NCI-H524 (cell line): ENCODE measurements around the gene RIPPLY3.
"Not testable (repeated sequence)": the region's sequence is repeated elsewhere in the genome, so short reads cannot be mapped to it uniquely, and the experiment has no call there.

Experiments used
- DNase-seq, 2 experiments: peaks; one replicate each; lab custom pipeline; 2025; lab: John Stamatoyannopoulos, UW

Gene RIPPLY3

DNA sequence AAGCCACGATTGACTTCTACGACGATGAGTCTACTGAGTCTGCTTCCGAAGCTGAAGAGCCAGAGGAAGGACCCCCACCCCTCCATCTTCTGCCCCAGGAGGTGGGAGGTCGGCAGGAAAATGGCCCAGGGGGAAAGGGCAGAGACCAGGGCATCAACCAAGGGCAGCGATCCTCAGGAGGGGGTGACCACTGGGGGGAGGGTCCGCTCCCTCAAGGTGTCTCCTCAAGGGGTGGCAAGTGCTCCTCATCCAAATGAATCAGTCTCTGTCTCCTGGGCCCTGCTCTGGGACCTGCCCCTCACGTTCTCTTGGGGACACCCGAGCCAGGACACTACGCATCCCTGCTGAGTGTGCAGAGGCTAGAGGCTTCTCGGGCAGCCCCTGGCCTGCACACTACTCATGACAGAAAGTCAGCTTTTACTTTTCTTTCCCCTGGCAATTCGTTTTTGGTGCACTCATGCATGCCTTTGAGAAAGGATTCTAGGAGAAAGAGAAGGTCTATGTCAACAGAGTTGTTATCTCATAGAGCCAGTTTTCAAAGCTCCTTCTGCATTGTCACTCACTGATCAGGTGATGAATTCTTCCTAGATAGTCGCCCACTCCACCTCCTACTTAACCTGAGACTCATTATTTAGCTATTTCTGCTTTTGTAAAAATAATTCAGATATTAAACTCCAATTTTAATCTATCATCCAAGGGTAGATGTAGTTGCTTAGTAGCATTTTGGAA lies 11.6 kb downstream of the RIPPLY3 start:
- no peak for DNase-seq

DNA sequence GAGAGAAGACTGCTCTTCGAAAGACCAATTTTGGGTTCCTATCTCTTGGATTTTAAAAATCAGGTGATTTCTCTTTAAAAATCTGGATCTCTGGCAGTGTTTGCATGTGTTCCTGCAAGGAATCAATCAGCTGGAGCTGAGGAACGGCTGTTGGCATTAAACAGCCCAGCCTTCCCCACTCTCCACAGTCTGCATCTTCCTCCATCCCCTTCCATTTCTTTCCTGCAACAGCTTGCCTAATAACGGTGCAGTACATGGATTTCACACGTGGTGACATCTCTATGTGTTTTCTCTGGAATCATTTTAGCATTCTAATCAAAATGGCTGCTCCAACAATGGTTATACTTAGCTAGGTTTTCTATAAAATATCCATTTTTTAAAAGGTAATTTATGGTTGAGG lies 20.0 kb downstream of the RIPPLY3 start:
- no peak for DNase-seq

DNA sequence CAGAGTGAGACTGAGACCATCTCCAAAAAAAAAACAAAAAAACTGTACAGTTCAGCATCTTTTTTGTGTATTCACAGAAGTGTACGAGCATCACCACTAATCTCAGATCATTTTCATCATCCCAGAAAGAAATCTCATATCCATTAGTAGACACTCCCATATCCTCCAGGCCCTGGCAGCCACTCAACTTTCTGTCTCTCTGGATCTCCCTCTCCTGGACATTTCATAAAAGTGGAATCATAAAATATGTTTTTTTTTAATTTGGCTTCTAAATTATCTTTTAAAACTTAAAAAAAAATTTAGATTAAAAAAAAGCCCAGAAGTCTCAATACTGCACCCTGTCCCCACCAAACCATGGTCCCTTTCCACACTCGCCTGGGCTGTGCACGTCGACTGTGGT lies 22.1 kb downstream of the RIPPLY3 start:
- no peak for DNase-seq

DNA sequence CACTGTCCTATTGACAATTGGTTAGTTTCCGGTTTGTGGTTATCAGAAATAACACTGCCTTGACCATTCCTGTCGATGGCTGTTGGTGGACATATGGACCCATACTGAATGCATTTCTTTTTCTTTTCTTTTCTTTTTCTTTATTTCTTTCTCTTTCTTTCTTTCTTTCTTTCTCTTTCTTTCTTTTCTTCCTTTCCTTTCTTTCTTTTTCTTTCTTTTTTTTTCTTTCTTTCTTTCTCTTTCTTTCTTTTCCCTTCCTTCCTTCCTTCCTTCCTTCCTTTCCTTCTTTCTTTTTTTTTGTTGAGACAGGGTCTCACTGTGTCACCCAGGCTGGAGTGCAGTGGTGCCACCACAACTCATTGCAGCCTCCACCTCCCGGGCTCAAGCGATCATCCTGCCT lies 24.4 kb downstream of the RIPPLY3 start:
- DNase-seq: no peak

DNA sequence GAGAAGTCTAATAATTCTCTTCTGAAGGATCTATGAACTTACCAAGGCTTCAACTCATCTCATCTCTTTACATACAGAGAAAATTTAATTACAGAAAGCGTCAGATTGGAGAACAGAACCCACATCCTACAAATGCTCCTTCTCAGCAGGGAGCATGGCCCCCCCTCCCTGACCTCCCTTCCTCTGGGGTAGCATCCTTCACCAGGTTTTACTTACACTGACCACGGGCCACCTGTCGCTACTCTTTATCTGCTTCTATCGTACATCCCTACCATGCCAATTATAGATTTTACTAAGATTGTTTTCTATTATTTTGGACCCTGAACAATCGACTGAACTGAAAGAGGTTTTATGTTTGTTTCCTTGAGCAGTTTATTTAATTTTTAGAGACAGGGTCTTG lies 25.8 kb downstream of the RIPPLY3 start:
- DNase-seq: no peak

DNA sequence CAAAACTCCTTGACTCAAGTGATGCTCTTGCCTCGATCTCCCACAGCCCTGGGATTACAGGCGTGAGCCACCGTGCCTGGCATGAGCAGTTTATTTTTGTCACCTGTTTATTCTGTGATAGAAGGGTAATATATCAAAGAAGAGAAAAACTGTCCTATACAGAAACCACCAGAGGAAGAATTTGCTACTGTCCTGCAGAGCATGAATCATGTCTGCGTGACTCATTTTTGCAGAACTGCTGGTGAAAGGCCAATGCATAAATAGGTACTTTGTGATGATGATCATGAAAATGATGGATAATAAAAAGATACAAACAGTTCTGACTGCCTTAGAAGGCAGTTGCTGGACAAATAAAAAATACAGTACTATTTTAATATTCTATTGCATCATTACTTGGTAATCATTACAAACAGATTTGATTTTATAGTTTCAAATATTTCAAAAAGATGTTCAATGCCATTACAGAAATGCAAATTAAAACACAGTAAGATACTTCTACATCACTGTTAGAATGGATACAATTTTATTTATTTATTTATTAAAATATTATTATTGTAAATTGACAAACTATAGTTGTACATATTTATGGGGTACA lies 26.5 kb downstream of the RIPPLY3 start:
- no peak for DNase-seq

DNA sequence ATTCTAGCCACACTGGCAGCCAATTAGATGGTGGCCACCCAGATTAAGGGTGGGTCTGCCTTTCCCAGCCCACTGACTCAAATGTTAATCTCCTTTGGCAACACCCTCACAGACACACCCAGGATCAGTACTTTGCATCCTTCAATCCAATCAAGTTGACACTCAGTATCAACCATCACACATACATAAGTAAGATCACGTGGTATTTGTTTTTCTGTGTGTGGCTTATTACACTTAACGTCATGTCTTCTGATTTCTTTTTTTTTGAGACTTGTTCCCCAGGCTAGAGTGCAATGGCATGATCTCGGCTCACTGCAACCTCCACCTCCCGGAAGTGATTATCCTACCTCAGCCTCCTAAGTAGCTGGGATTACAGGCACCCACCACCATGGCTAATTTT lies 27.9 kb downstream of the RIPPLY3 start:
- not testable (repeated sequence) for DNase-seq

DNA sequence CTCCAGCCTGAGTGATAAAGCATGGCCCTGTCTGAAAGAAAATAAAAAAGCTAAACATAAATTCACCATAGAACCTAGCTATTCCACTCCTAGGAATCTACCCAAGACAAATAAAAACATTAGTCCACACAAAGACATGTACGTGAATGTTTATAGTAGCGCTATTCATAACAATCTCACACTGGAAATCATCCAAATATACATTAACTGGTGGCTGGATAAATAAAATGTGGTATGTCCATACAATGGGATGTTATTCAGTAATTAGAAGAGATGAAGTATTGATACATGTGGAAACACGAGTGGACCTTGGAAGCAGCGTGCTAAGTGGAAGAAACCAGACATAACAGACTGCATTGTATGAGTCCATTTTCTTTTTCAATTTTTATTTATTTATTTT lies 29.7 kb downstream of the RIPPLY3 start:
- DNase-seq: no peak

DNA sequence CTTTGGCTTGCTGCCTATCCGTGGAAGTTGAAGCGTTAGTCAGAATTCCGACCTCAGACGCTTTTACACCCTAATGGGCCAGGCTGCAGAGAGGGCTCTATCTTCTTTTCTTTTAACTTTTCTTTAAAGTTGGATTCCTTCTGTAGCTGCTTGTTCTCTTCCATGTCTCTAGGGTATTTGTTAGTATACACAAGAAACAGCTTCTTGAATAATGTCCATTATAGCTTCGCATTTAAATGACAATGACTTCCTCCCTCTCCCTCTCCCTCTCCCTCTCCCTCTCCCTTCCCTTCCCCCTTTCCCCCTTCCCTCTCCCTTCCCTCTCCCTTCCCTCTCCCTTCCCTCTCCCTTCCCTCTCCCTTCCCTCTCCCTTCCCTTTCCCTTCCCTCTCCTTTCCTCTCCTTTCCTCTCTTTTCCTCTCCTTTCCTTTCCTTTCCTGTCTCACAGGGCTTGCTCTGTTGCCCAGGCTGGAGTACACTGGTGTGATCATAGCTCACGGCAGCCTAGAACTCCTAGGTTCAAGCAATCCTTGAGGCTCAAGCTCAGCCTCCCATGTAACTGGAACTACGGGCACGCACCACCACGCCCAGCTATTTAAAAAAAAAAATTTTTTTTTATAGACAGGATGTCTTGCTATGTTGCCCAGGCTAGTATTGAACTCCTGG lies 33.0 kb downstream of the RIPPLY3 start:
- no peak for DNase-seq

DNA sequence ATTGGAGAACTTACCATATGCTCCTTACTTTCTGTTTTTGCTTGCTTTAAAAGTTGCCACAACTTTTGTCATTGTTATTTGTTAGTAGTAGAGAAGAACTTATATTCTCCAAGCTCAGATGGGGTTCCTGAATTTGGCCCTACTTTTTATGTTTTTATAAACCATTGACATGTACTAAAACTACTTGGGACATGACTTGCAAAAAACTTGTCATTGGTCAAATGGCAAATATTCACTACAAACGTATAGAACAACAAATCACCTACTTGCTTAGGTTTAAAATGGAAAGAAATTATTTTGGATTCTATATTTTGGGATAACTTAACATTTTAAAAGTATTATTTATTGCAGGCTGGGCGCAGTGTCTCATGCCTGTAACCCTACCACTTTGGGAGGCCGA lies 33.7 kb downstream of the RIPPLY3 start:
- DNase-seq: no peak

DNA sequence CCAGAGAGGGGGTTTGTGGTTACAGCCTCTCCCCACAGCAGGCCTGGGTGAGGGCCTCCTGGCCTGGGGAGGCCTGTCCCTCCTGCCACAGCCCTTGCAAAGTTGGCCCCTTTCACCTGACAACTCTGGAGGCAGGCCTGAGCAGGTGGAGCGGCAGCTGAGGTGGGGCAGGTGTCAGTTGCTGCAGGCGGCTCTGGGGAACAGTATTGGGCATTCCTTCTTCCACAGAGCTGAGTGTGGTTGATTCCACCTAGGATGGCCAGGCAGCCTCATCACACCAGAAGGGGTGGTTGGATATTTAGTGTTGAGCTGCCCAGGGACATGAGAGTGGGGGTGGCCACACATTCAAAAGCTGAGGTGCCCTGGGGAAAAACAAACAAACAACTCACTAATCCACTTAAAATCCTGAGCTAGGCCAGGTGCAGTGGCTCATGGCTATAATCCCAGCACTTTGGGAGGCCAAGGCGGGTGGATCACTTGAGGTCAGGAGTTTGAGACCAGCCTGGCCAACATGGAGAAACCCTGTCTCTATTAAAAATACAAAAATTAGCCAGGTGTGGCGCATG lies 35.3 kb downstream of the RIPPLY3 start:
- no peak for DNase-seq

DNA sequence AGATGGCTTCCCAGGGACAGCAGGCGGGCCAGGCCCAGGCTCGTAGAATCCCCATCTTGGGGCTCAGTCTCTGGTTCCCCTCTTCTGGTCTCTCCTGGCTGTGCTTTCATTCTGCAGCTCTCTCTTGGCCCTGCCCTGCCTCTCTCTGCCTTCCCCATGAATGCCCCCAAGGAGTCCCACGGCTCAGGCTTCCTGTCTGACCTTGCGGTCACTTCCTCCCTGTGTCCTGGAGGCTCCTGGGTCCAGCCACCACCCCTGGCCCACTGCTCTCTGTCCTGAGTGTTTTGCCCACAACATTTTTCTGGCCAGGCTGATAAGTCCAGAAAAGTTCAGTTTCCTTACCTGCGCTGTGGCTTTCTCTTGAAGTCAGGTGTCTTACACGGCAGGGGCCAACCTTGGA lies 37.3 kb downstream of the RIPPLY3 start:
- DNase-seq: no peak

DNA sequence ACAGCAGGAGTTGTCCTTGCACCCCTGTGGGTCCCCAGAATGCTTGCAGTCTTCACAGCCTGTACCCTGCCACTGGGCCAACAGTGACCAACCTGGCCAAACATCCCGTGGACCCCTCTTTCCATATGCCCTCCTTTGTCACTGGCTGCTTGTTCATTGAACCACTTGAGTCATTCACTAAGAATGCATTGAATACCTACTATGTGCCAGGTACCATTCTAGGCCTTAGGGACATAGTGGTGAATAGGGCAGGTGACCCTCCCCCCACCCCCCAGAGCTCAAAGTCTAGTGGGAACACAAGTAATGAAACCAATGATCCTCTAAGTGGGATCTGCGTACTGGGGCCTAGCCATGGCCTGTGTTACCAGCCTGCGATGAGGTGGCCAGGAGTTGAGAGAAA lies 38.1 kb downstream of the RIPPLY3 start:
- DNase-seq: no peak

DNA sequence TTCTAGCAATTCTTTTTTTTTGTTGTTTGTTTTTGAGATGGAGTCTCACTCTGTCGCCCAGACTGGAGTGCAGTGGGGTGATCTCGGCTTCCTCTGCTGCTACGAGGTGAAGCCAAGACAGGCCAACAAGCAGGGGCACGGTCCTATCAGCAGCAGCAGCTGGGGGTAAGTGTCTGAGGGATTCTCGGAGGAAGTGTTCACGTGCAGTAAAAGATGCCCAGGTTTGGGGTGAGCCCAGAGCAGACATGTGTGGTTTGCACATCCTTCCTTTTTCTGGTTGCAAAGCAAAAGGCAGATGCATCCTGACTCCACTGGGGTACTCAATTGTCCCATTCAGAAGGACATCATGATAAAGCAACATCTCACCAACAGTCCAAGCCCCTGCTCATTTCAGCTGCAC lies 38.6 kb downstream of the RIPPLY3 start:
- no peak for DNase-seq

DNA sequence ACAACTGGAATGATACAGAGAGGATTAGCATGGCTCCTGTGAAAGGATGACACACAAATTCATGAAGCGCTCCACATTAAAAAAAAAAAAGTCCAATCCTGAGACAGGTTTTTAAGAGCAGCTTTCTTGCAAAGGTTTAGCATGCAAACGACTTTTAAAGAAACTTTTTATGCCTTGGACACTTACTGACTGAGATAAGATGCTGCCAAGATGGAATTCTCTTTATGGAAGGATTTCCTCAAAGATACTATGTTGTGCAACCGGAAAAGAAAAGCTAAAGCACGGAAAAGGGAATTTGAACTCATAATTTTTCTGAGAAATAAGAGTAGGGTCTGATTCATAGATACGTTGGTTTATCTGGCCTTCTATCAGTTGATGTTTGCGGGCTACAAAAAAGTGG lies 39.1 kb downstream of the RIPPLY3 start:
- DNase-seq: no peak

DNA sequence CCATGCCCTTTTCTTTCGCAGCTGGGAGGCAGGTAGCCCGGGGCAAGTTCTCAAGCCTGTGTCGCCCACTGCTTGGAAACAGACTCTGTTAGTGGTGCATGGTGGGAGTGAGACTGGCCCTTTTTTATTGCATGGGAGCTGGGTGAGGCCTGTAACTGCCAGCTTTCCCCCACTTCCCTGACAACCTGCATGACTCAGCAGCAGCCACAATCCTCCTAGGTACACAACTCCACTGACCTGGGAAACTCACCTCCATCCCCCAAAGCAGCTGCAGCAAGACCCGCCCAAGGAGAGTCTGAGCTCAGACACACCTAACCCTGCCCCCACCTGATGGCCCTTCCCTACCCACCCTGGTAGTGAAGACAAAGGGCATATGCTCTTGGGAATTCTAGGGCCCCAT lies 40.6 kb downstream of the RIPPLY3 start:
- no peak for DNase-seq

DNA sequence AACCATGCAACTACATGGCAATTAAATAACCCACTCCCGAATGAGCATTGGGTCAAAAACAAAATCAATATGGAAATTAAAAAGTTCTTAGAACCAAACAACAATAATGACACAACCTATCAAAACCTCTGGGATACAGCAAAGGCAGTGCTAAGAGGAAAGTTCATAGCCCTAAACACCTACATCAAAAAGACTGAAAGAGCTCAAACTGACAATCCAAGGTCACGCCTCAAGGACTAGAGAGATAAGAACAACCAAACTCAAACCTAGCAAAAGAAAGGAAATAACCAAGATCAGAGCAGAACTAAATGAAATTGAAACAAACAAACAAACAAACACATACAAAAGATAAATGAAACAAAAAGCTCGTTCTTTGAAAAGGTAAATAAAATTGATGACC lies 43.2 kb downstream of the RIPPLY3 start:
- DNase-seq: not testable (repeated sequence)

DNA sequence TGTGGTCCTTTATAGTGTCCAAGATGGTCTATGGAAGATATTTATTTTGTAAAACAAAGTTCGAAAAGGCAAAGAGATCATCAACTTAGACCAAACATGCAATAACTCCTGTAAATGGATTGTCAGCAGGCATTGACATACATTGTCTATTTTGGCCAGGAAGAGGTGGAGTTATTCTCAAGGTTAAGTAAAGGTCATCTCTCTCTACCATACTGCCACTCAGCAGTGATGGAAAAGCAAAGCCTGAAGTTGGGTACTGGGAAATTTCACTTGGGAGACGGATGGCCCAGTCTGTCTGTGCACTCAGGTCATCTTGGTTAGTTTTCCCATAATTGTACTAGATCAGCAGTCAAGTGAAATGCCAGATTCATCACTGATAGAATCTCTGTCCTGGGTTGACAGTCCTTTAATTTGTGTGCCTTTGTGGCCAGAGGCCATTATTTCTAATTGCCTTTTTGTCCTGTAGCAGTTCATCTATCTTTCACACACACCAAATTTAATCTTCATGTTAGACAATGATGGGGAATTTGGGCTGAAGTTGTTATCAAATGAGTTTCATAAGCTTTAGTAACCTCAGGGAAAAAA lies 48.9 kb downstream of the RIPPLY3 start:
- no peak for DNase-seq

DNA sequence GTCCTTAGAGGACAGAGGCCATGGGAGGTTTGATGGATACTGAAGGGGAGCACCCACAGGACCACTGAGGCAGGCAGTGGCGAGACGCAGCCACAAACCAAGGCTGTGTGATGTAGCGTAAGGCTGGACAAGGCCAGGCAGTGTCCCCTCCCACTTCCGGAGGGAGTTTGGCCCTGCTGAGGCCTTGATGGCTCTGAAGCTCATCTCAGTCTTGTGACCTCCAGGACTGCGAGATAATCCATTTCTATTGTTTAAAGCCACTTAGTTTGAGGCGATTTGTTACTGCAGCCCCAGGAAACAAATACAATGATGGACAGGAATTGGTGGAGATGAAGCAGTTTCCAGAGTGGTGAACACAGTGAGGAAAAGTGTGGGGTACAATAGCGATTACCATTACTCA lies 51.1 kb downstream of the RIPPLY3 start:
- no peak for DNase-seq

DNA sequence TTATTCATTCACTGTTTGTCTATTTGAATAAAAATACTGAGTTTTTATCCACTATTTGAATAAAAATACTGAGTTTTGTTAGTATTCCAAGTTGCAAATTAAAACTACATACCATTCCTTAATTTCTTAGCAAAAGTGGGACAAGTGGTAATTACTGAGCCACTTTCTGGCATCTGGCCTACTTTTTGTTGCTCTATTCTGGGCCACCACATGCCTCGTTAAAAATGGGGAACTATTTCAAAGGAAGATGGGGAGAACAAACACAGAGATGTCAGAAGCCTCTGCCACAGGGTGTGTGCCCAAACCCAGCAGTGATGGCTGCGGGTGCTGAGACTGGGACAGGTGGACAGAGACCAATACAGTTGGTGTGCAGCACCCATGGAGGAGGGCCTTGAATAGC lies 51.8 kb downstream of the RIPPLY3 start:
- no peak for DNase-seq

DNA sequence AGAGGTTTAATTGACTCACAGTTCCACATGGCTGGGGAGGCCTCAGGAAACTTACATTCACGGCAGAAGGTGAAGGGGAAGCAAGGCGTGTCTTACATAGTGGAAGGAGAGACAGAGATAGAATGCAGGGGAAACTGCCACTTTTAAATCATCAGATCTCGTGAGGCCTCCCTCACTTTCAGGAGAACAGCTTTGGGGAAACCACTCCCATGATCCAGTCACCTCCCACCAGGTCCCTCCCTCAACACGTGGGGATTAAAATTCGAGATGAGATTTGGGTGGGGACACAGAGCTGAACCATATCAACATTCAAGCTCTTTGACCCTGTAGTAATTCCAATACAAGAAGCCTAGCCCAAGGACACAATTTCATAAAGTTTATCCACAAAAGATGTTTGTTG lies 52.7 kb downstream of the RIPPLY3 start:
- no peak for DNase-seq

DNA sequence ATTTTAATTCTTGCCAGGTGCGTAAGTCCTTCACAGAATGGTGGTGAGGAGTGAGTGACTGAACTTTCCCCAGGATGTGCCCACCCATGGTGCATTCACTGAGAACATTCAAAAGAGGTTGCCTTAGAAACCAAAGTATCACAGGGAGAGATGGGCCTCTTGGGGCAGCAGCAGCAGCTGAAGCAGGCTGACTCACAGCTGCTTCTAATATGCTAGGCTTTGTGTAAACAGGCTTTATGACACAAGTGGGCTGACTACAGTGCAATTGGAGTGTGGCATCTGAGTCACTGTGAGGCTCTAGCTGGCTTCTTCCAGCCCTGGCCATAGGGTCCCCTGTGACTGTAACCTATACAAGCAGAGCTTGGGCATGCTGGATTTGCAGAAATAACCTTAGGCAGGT lies 53.8 kb downstream of the RIPPLY3 start:
- DNase-seq: peak; percentile 71 to 93
